ENCODE results near the gene KRT4. TPM values are rescaled to one million over a fixed set of nuclear protein-coding genes. Genes with fewer than 3 reads are reported as not detected.

KRT4 gene
- total RNA-seq, 2 experiments from 2014 or later: 0.11 to 0.16 TPM

DNA sequence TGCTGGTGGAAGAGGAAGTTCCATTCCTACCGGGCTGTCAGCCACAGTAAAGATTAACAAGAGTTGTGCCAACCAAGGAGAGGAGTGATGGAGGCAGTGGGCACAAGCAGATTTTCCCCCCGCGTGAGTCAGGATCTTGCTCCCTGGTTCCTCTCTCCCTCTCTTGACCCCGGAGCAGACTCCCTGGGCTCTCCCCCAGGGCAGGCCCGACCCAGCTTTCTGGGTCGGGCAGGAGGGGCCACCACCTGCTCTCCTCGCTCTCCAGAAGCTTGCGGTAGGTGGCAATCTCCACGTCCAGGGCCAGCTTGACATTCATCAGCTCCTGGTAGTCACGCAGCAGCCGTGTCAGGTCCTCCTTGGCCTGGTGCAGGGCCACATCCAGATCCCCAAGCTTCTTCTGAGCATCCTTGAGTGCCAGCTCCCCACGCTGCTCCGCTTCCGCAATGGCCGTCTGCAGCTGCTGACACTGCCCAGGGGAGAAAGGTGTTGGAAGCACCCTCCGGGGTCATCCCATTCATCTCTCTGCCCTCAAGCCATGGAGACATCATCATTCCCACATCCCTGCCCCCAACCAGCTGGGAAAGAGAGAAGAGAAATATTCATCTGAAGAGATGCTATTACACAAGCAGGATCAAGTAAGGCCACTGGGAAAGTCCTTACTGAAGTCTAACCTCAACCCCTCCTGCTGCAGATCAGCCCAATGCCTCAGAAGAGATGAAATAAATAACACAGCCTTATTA lies 9.0 kb upstream of the KRT4 start:
- peaks cover 3% of the 10 kb centered on the region for H3K4me1 Mint-ChIP-seq (ENCODE audit: low read depth)
- no peaks in the 10 kb centered on the region for H3K9me3 Mint-ChIP-seq
- DNase-seq (no peak), ATAC-seq (no peak)
- TF ChIP-seq CTCF (IDR thresholded peaks at IDR 0.05): no peak
- no peak overlapping the region for H3K4me3 Mint-ChIP-seq
- H3K36me3 Mint-ChIP-seq (ENCODE audit: low read depth): no peaks in the 10 kb centered on the region
- intact Hi-C loops (cut with micrococcal nuclease): no loop called here
- no peak overlapping the region for H3K27ac Mint-ChIP-seq
- ChIA-PET POLR2A (interaction anchor here (1.1 kb wide), 1 partner anchor 13 kb away, joined by 4 read pairs; no protein-coding TSS in a partner anchor), CTCF (no interaction called here)
- peaks cover 1% of the 10 kb centered on the region for H3K27me3 Mint-ChIP-seq

DNA sequence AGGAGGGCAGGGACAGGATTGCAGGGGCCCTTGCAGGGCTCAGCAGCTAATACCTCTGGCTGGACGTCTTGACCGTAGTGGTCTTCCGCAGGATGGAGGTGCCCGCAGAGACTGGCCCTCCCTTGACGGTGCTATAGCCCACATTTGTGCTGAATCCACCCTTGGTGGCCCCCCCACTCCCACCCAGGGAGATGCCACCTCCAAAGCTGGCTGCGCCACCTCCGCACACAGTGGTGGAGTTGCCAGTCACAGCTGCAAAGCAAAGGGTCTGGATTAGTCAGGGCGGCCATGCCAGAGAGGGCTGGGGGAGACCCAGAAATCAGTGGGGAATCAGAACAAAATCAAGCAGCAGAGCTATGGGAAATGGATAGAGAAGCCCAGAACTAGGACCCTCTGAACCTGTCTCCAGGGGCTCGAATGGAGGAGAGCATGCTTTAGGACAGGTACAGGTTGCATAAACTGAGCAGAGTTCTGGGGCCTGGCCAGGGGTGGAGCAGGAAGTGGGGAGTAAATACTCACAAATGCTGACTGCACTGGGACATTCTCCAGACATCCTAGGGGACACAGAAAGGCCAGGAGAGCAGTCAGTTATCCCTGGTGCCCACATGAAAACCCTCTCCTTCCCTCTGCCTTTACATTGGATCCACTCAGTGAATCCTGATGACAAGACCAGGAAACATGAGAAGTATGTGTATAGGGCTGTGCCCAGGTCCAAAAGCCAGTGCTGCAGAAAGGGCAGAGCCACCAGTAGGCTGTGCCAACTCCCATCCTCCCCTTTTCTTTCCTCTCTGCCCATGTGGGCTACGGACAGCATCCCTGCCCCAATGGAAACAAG lies 8.1 kb upstream of the KRT4 start:
- DNase-seq (no peak), ATAC-seq (no peak)
- CTCF ChIA-PET: no interaction called here
- intact Hi-C loops (cut with micrococcal nuclease): no loop called here
- TF ChIP-seq CTCF (IDR thresholded peaks at IDR 0.05): no peak
- Mint-ChIP-seq H3K4me1 (ENCODE audit: low read depth) (peaks cover 10% of the 10 kb centered on the region), H3K27ac (no peak overlapping the region), H3K9me3 (no peaks in the 10 kb centered on the region), H3K36me3 (ENCODE audit: low read depth) (no peaks in the 10 kb centered on the region), H3K4me3 (no peak overlapping the region), H3K27me3 (peaks cover 1% of the 10 kb centered on the region)
- POLR2A ChIA-PET: interaction anchor here (1.1 kb wide), 1 partner anchor 13 kb away, joined by 4 read pairs; no protein-coding TSS in a partner anchor

DNA sequence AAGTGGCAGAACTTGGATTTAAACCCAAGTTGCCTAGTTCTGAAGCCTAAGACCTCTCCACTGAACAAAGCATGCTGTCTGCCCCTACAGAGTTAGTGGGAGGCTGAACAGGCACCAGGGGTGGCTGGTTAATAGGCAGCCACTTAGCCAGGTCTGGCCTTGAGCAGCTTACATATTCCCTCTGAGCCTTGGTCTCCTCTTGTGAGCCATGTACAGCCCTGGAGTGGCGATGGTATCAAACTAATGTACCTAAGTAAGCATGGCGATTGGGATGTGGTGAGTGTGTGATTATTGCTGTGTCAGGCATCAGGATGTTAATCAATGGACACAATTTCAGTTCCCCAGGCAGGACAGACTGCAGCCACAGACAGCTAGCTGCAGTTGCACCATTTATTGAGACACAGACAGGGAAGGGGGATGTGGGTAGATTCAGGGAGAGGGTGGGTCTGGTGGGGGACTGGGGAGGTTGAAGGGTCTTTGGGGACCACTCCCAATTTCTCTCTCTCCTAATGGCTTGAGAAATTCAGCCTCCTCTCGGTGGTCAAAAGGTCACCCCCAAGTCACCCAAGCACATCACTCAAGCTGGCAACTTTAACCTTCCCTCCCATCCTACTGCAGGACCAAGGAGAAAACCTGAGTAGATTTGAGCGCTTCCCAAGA lies 7.3 kb upstream of the KRT4 start:
- H3K4me1 Mint-ChIP-seq (ENCODE audit: low read depth): peaks cover 10% of the 10 kb centered on the region

GRCh38 chr12:52820521-52820920 lies 6.6 kb upstream of the KRT4 start:
- H3K27ac Mint-ChIP-seq: no peak overlapping the region
- ChIA-PET CTCF (interaction anchor here (1.3 to 1.4 kb wide), 2 partner anchors 60 to 160 kb away, joined by 3 to 4 read pairs; no protein-coding TSS in a partner anchor), POLR2A (no interaction called here)
- H3K27me3 Mint-ChIP-seq: peaks cover 1% of the 10 kb centered on the region
- TF ChIP-seq CTCF (IDR thresholded peaks at IDR 0.05): no peak
- no peaks in the 10 kb centered on the region for H3K9me3 Mint-ChIP-seq
- ATAC-seq: no peak
- no peak for DNase-seq
- no peak overlapping the region for H3K4me3 Mint-ChIP-seq
- intact Hi-C loops (cut with micrococcal nuclease): no loop called here
- peaks cover 10% of the 10 kb centered on the region for H3K4me1 Mint-ChIP-seq (ENCODE audit: low read depth)
- H3K36me3 Mint-ChIP-seq (ENCODE audit: low read depth): no peaks in the 10 kb centered on the region

More for the DNA sequence above, 7.3 kb upstream of the KRT4 start:
- Mint-ChIP-seq H3K27me3 (peaks cover 1% of the 10 kb centered on the region), H3K27ac (no peak overlapping the region), H3K9me3 (no peaks in the 10 kb centered on the region), H3K36me3 (ENCODE audit: low read depth) (no peaks in the 10 kb centered on the region), H3K4me3 (no peak overlapping the region)
- intact Hi-C loops (cut with micrococcal nuclease): no loop called here
- no peak for ATAC-seq
- POLR2A ChIA-PET: no interaction called here
- CTCF ChIA-PET: interaction anchor here (1.3 to 1.4 kb wide), 2 partner anchors 59 to 159 kb away, joined by 3 to 4 read pairs; no protein-coding TSS in a partner anchor
- DNase-seq: no peak
- TF ChIP-seq CTCF (IDR thresholded peaks at IDR 0.05): no peak
